Fibroblast of the aortic adventitia (primary cell): ENCODE measurements around the gene IL12RB2. TPM values are rescaled to one million over a fixed set of nuclear protein-coding genes. Genes with fewer than 3 reads are reported as not detected.
"Not testable (repeated sequence)": the region's sequence is repeated elsewhere in the genome, so short reads cannot be mapped to it uniquely, and the experiment has no call there.

ENCODE experiments used
- DNase-seq: peaks from one replicate; pipeline ENCODE4 v3.0.0-alpha.2; 2010; ENCODE audit warnings: low read depth
- H3K4me3 ChIP-seq: 2 replicates; pipeline ENCODE4 v1.5.1; 2011; ENCODE audit warnings: low read depth, mild to moderate bottlenecking, control low read depth, low read length, moderate library complexity
- total RNA-seq: library from RNA; depleted of rRNA; stranded (reverse); fragments of >200 nt; gene quantifications from 2 replicates; pipeline ENCODE4 v1.2.3, GENCODE V29; 2012; ENCODE audit warnings: low replicate concordance
- TF ChIP-seq, protein P1 (sequence below): IDR thresholded peaks from 2 replicates; pipeline ENCODE4 v1.5.1; 2011; ENCODE audit warnings: mild to moderate bottlenecking, low read length, control low read depth, inconsistent platforms; ENCODE audit not compliant: insufficient read depth

IL12RB2 gene
- total RNA-seq, 1 donor: not detected

DNA sequence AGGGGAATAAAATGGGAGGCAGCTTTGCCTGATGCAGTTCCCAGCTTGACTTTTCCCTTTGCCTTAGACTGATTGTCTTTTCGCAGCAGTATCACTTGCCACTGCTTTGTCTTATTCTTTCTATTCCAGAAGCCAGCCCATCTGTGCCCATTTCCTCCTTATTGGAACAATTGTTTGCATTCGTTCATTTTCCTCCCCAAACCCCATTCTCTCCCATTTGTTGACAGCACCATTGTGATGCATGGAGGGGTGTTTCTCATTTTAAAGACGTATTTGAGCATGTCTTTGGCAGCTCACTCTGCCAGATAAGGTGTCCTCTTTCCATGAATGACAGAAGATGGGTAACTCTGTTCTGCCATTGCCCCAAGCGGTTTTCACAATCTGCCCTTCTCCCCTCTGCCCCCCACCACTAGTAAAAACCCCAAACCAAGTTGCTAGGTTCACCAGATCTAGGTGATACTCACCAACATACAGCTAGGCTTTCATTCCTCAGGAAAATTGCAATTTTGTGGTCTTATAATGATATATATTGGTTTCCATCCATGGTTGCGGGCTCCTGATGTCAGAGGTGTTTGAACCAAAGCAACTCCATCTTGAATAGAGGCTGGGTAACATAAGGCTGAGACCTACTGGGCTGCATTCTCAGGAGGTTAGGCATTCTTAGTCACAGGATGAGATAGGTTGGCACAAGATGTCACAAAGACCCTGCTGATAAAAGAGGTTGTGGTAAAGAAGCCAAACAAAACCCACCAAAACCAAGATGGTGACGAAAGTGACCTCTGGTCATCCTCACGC is 91.7 kb downstream of the IL12RB2 start:
- TF ChIP-seq, protein P1, sequence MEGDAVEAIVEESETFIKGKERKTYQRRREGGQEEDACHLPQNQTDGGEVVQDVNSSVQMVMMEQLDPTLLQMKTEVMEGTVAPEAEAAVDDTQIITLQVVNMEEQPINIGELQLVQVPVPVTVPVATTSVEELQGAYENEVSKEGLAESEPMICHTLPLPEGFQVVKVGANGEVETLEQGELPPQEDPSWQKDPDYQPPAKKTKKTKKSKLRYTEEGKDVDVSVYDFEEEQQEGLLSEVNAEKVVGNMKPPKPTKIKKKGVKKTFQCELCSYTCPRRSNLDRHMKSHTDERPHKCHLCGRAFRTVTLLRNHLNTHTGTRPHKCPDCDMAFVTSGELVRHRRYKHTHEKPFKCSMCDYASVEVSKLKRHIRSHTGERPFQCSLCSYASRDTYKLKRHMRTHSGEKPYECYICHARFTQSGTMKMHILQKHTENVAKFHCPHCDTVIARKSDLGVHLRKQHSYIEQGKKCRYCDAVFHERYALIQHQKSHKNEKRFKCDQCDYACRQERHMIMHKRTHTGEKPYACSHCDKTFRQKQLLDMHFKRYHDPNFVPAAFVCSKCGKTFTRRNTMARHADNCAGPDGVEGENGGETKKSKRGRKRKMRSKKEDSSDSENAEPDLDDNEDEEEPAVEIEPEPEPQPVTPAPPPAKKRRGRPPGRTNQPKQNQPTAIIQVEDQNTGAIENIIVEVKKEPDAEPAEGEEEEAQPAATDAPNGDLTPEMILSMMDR: no peak
- DNase-seq: no peak

DNA sequence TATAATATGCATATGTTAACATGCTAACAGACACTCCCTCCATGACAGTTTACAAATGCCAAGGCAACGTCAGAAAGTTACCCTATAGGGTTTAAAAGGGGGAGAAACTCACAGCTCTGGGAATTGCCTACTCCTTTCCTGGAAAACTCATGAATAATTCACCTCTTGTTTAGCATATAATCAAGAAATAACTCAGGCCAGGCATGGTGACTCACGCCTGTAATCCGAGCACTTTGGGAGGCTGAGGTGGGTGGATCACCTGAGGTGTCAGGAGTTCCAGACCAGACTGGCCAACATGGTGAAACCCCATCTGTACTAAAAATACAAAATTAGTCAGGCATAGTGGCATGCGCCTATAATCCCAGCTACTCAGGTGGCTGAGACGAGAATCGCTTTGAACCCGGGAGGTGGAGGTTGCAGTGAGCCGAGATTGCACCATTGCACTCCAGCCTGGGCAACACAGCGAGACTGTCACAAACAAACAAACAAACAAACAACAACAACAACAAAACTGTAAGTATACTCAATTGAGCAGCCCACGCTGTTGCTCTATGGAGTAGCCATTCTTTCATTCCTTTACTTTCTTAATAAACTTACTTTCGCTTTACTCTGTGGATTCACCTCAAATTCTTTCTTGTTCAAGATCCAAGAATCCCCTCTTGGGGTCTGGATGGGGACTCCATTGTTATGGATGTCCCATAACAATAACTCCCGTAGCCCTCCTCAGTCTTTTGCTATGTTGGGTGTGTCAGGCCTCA is 92.5 kb downstream of the IL12RB2 start:
- peak; percentile 19 for DNase-seq
- H3K4me3 ChIP-seq: not testable (repeated sequence)

More for the DNA sequence above, 91.7 kb downstream of the IL12RB2 start:
- H3K4me3 ChIP-seq: no peak overlapping the region

DNA sequence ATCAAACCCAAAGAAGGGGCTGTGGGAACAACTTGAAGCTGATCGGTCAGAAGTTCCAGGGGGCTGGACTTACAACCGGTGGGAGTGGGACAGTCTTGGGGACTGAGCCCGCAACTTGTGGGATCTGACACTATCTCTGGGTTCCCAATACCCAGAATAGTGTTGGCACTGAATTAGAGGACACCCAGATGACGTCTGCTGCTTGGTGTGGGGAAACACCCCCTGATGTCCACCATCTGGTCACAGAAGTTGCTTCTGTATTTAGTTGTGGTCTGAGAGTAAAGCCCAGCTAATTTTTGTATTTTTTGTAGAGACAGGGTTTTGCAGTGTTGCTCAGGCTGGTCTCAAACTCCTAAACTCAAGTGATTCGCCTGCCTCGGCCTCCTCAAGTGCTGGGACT is 93.8 kb downstream of the IL12RB2 start:
- H3K4me3 ChIP-seq: no peak overlapping the region
- TF ChIP-seq, protein P1: no peak
- no peak for DNase-seq

DNA sequence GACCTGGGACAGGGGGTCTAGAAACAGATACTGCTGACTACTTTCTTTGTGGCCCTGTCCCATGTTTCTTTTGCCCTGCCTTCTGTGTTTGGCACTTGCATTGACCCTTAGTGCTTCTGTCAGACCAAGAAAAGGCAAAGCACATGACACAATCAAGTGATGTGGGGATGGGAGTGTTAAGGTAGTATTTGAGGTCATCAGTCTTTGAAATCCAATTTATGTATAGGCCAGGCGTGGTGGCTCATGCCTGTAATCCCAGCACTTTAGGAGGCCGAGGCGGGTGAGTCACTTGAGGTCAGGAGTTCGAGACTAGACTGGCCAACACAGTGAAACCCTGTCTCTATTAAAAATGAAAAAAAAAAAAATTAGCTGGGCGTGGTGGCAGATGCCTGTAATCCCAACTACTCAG is 96.5 kb downstream of the IL12RB2 start:
- no peak overlapping the region for H3K4me3 ChIP-seq
- TF ChIP-seq, protein P1: no peak
- DNase-seq: peak; percentile 31

DNA sequence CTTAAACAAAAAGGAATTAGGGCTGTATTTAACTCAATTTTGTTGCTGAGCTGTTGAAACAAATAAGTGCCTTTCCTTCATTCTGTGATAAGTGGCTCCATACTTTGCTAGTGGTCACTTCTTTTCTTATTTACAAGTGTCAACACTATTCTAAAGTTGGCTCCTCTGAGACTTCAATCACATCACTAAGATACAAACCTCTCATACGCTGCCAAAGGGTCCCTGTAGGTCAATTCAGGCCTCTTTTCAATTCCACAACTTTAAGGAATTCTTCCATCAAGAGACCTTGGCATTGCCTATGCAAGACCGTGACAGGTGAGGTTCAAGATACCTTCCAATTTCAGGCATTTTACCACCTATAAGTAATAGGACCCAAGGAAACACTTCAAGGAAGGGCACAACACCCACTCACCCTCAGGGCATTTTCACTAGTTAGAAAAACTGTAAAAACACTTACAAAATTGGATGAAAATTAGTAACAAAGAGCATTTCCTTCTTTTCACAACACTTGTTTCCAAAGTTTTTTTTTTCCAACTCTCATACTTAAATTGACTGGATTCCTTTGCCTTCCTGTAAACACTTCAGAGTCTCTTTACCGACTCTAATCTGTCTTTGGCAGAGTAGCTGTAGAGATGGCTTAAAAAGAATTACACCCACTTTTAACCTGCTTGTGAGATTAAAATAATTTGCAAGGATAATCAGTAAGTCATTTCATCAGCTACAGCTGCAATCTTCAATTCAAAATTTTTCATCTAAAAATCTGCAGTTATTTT is 98.0 kb downstream of the IL12RB2 start:
- TF ChIP-seq, protein P1: no peak
- no peak overlapping the region for H3K4me3 ChIP-seq
- no peak for DNase-seq

DNA sequence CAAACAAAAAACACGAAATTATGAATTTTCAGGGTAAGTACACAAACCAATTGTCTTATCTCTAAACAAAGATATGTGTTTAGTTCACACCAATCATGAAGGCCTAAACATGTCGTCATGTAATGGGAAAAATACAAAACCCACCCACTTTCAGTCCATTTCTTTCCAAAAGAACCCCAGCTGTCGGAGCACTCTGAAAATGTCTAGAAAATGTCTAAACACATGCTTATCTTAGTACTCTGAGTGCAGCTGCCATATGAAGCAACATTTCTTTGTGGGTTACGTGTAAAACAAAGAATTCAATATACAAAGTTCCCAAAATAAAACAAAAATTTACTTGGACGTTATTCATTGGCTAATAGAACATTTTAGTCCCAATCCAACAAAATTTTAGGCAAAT is 99.8 kb downstream of the IL12RB2 start:
- DNase-seq: peak; percentile 38
- TF ChIP-seq, protein P1: no peak

DNA sequence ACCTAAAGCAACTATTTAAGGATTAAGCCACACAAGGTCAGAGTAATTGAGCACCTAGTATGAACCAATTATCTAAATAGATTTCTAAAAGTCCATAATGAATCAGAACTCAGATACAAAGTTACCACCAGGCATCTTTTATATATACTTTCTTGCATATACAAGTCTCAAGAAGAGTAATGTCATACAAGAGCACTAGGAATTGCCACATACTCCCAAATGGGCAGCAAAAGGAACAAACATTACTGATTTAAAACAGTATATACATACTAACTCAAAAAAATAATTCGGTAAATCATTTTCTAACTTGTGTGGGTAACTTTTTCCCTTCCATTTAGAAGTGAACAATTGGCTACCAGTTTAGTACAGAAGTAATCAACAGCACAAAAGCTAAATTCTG is 100.5 kb downstream of the IL12RB2 start:
- TF ChIP-seq, protein P1: no peak
- H3K4me3 ChIP-seq: no peak overlapping the region
- DNase-seq: no peak

More for the DNA sequence above, 99.8 kb downstream of the IL12RB2 start:
- no peak overlapping the region for H3K4me3 ChIP-seq

DNA sequence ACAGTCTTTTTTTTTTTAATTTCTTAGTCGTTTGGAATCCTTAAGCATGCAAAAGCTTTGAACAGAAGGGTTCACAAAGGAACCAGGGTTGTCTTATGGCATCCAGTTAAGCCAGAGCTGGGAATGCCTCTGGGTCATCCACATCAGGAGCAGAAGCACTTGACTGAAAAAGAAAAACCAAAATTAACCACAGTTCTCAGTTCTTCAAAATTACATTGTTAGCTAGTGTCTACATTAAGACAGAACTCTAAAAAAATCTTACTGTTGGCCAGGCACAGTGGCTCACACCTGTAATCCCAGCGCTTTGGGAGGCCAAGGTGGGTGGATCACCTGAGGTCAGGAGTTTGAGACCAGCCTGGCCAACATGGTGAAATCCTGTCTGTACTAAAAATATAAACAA is 105.4 kb downstream of the IL12RB2 start:
- H3K4me3 ChIP-seq, DNase-seq: not testable (repeated sequence)
